Measurements from ENCODE around the gene COL5A1. TPM values are rescaled to one million over a fixed set of nuclear protein-coding genes. Genes with fewer than 3 reads are reported as not detected.

The COL5A1 gene
- total RNA-seq, 4 donors from 2014 or later: 8.4 to 14.7 (median 11.3) TPM

- no peak overlapping the region for H3K4me3 ChIP-seq (ENCODE audit: low read depth, poor library complexity, severe bottlenecking)
- no peak for DNase-seq (ENCODE audit: low spot score in 2 of 2)
- TF ChIP-seq, protein P1, sequence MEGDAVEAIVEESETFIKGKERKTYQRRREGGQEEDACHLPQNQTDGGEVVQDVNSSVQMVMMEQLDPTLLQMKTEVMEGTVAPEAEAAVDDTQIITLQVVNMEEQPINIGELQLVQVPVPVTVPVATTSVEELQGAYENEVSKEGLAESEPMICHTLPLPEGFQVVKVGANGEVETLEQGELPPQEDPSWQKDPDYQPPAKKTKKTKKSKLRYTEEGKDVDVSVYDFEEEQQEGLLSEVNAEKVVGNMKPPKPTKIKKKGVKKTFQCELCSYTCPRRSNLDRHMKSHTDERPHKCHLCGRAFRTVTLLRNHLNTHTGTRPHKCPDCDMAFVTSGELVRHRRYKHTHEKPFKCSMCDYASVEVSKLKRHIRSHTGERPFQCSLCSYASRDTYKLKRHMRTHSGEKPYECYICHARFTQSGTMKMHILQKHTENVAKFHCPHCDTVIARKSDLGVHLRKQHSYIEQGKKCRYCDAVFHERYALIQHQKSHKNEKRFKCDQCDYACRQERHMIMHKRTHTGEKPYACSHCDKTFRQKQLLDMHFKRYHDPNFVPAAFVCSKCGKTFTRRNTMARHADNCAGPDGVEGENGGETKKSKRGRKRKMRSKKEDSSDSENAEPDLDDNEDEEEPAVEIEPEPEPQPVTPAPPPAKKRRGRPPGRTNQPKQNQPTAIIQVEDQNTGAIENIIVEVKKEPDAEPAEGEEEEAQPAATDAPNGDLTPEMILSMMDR (IDR thresholded peaks at IDR 0.05): no peak
- TF ChIP-seq POLR2A (IDR thresholded peaks at IDR 0.05): no peak
- intact Hi-C loops (cut with DNase I; ENCODE audit: low total_unique reads): loop anchor here (10.0 kb wide), 1 partner anchor 687 kb away; no protein-coding TSS in a partner anchor
- WGBS, 2 donors: 72% methylated on average over 11 to 15 of the region's 15 CpGs
These were observed 80.6 kb downstream of the COL5A1 start for GRCh38 chr9:134722120-134722701.

- TF ChIP-seq, protein P1 (IDR thresholded peaks at IDR 0.05): no peak
- TF ChIP-seq POLR2A (IDR thresholded peaks at IDR 0.05): no peak
- WGBS, 2 donors: 81 to 88% methylated on average over 12 to 17 of the region's 17 CpGs
- H3K4me3 ChIP-seq (ENCODE audit: low read depth, poor library complexity, severe bottlenecking): no peak overlapping the region
- no peak for DNase-seq (ENCODE audit: low spot score in 2 of 2)
- intact Hi-C loops (cut with DNase I; ENCODE audit: low total_unique reads): loop anchor here (10.0 kb wide), 1 partner anchor 688 kb away; no protein-coding TSS in a partner anchor
These were observed 81.4 kb downstream of the COL5A1 start for GRCh38 chr9:134723037-134723436.

GRCh38 chr9:134723491-134724190, 82.0 kb downstream of the COL5A1 start:
- 81 to 84% methylated on average over 13 of the region's 13 CpGs for WGBS, 2 donors

DNA sequence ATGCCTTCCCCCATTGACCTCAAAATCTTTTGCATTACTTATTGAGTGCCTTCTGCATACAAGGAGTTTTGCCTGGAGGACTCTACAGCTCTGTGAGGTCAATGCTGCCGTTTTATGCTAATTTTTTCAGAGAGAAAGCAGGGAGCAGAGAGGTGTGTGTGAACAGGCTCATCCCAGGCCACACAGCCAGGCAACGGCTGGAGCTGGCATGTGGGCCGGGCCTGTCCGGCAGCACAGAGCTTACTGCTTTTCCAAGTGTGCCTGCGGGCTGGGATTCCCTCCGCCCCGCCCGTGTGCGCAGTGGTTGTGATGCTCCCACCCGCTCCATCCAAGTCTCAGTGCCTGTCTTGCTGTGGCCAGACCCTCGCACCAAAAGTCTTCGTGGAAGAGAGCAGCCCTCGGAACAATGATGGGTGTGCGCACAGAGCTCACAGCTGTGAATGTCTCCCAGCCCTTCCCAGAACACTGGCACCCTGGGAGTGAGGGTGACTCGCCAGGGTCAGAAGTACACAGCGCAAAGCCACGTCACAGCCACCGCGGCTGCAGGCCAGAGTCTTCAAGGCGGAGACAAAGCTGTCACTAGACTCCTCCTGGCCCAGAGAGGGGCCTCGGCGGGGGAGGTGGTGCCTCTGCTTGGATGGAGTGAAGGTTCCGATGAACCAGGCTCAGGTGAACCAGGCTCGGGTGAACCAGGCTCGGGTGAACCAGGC, 82.8 kb downstream of the COL5A1 start:
- no peak overlapping the region for H3K4me3 ChIP-seq (ENCODE audit: low read depth, poor library complexity, severe bottlenecking)
- no peak for DNase-seq (ENCODE audit: low spot score in 2 of 2)
- WGBS, 2 donors: 80 to 81% methylated on average over 17 to 25 of the region's 25 CpGs
- TF ChIP-seq POLR2A (IDR thresholded peaks at IDR 0.05): no peak
- TF ChIP-seq, protein P1 (IDR thresholded peaks at IDR 0.05): no peak
- intact Hi-C loops (cut with DNase I; ENCODE audit: low total_unique reads): loop anchor here (10.0 kb wide), 1 partner anchor 690 kb away; no protein-coding TSS in a partner anchor

More at GRCh38 chr9:134723491-134724190, 82.0 kb downstream of the COL5A1 start:
- intact Hi-C loops (cut with DNase I; ENCODE audit: low total_unique reads): loop anchor here (10.0 kb wide), 1 partner anchor 689 kb away; no protein-coding TSS in a partner anchor
- no peak for TF ChIP-seq POLR2A (IDR thresholded peaks at IDR 0.05)
- TF ChIP-seq, protein P1 (IDR thresholded peaks at IDR 0.05): no peak
- H3K4me3 ChIP-seq (ENCODE audit: low read depth, poor library complexity, severe bottlenecking): no peak overlapping the region
- DNase-seq (ENCODE audit: low spot score in 2 of 2): no peak

- intact Hi-C loops (cut with DNase I; ENCODE audit: low total_unique reads): loop anchor here (10.0 kb wide), 1 partner anchor 690 kb away; no protein-coding TSS in a partner anchor
- TF ChIP-seq POLR2A (IDR thresholded peaks at IDR 0.05): no peak
- TF ChIP-seq, protein P1 (IDR thresholded peaks at IDR 0.05): no peak
- no peak overlapping the region for H3K4me3 ChIP-seq (ENCODE audit: low read depth, poor library complexity, severe bottlenecking)
- 90 to 92% methylated on average over 15 to 17 of the region's 17 CpGs for WGBS, 2 donors
- no peak for DNase-seq (ENCODE audit: low spot score in 2 of 2)
These were observed 83.5 kb downstream of the COL5A1 start for GRCh38 chr9:134724912-134725604.
